A549 (cell line): ENCODE data around the gene RUFY1. TPM values are rescaled to one million over a fixed set of nuclear protein-coding genes. Genes with fewer than 3 reads are reported as not detected.
"Not testable (repeated sequence)": the region's sequence is repeated elsewhere in the genome, so short reads cannot be mapped to it uniquely, and the experiment has no call there.

Source experiments
- ATAC-seq, 2 experiments: fragments of 200-7000 bp in 1 of 2; fragments of >200 bp in 1 of 2; cut with Nextera tagmentation in 1 of 2; cut with Tn5 transposase in 1 of 2; 3 replicates each; pipeline versions ENCODE4 v1.8.0 to v1.9.1; 2018 to 2020; ENCODE audit warnings: mild to moderate bottlenecking in 1 of 2, moderate library complexity in 1 of 2
- CTCF ChIA-PET: fragments of 300-600 bp; sonication (Branson Sonifier 250); formaldehyde crosslinking; extraction: SDS; loops from one replicate; lab custom pipeline; 2021; ENCODE audit warnings: antibody characterized with exemption, inconsistent platforms; lab: Yijun Ruan, JAX
- POLR2A ChIA-PET: fragments of 350-600 bp; formaldehyde crosslinking; extraction: SDS; loops from one replicate; lab custom pipeline; 2021; ENCODE audit warnings: antibody characterized with exemption, inconsistent platforms; lab: Yijun Ruan, JAX
- DNase-seq, 2 experiments: peaks; one replicate each; pipeline versions ENCODE4 v3.0.0 to v3.0.0-alpha.2; 2011 to 2016; ENCODE audit warnings: low read depth in 1 of 2, low spot score in 1 of 2
- FAIRE-seq: peaks from 2 replicates; lab custom pipeline; 2011; peaks lifted over from hg19 to GRCh38; lab: Jason Lieb, UNC
- H3K27ac ChIP-seq, 2 experiments: fragments of >200 bp; sonication (Bioruptor Twin); formaldehyde crosslinking; 3 replicates each; pipeline ENCODE4 v1.5.1; 2016 to 2017
- H3K4me1 ChIP-seq: fragments of >200 bp; sonication (Bioruptor Twin); formaldehyde crosslinking; 3 replicates; pipeline ENCODE4 v1.6.1; 2016
- H3K4me2 ChIP-seq: fragments of >200 bp; sonication (Bioruptor Twin); formaldehyde crosslinking; 3 replicates; pipeline ENCODE4 v1.6.1; 2016
- H3K4me3 ChIP-seq: fragments of >200 bp; sonication (Bioruptor Twin); formaldehyde crosslinking; 3 replicates; pipeline ENCODE4 v1.5.1; 2016
- H3K9me3 ChIP-seq: fragments of >200 bp; sonication (Bioruptor Twin); formaldehyde crosslinking; 3 replicates; pipeline ENCODE4 v1.6.1; 2016
- WGBS: methylation state at CpG from one replicate; pipeline ENCODE4 v1.1.6; 2017; ENCODE audit errors: missing lambda C conversion rate; 5-methylcytosine and 5-hydroxymethylcytosine counted together
- polyA plus RNA-seq, 4 experiments: library from polyadenylated mRNA; depleted of rRNA in 3 of 4; stranded (reverse); fragments of >200 nt; fragmentation: RNase III in 1 of 4; extraction: RNeasy Plus Mini Kit Qiagen cat#74134 plus additional on column Dnase treatment in 1 of 4; gene quantifications; 2 replicates in 3 of 4; 3 replicates in 1 of 4; pipeline ENCODE4 v1.2.3, GENCODE V29; 2011 to 2017
- small RNA-seq, 6 experiments: library from RNA; depleted of rRNA; stranded (forward); fragments of <200 nt; gene quantifications; one replicate each; pipeline ENCODE3, GENCODE V24; 2012

The RUFY1 gene
- polyA plus RNA-seq, 2 of the 4 experiments (the other 2 are of a cell fraction) = 33.7 to 39.5 TPM

DNA sequence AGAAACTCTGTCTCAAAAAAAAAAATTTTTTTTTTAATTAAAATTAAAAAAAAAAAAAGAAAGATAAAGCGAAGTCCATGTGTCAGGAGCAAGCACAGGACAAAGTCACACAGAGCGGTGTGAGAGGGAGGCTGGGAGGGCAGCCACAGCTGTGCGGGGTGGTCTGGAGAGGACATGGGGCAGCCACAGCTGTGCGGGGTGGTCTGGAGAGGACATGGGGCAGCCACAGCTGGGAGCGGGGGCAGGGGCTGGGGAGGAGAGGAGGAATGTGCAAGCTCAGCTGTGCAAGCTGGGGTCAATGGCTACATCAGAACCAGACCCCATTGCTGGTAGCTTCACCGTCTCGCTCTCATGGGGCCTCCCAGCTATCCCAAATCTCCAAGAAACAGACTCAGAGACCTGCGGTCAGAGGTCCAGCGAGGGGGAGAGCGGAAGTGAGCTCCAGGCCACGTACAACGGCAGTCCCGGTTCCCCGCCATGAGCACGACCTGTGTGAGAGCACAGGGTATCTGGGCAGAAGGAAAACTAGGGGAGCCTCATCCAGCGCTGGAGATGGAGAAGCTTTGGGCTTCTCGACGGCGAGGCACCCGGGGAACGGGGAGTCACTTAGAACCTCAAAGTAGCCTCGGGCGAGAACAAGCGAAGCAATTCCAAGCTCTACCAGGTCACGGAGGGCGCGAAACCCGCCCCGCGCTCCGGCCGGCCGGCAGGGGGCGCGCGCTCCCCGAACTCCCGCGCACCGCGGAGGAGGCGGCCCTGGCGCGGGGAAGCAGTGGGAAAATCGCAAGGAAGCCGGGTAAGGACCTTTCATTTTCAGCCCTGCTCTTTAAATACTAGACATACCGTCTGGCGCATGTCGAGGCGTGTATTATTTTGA lies 107.2 kb downstream of the RUFY1 start:
- Histone ChIP-seq H3K4me2 (peak overlapping the region; percentile 47; the same call in 1 of the 3 replicates), H3K27ac (peak overlapping the region in 1 of 2 experiments; percentile 74; a peak in 2 of 6 replicates)
- CTCF ChIA-PET, H3K4me1 ChIP-seq, H3K4me3 ChIP-seq, DNase-seq, POLR2A ChIA-PET, H3K9me3 ChIP-seq, FAIRE-seq: not testable (repeated sequence)
- WGBS = 95% methylated on average over 3 of the region's 50 CpGs
- peak; percentile 96 to 98 for ATAC-seq

DNA sequence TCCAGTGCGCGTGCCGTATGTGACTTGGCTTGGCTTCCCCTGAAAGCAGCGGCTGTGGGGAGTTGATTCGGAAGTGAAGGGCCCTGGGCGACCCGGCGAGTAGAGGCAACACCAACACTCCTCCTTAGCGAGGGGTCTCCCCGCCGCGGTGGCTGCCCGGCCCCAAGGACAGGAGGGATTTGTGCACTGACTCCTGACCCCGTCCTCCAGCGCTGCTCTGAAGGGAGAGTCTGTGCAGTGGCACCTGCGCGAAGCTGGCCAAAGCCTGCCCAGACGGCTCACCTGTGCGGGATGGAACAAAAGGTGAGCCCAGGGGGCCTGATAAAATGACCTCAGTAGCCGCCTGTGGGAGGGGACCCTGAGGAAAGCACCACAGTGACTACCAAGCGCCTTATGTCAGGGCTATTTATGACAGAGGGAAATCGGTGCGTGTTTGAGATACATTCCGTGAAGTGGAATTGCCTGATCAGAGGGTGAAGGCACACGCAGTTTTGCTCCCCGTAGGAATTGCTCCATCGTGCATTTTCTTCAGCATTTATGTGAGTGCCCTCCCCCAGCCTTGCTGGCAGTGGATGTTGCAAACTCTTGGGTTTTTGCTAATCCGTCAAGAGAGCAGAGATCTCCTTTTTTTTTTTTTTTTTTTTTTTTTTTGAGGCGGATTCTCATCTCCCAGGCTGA lies 108.0 kb downstream of the RUFY1 start:
- H3K4me1 ChIP-seq, DNase-seq, H3K9me3 ChIP-seq, FAIRE-seq: not testable (repeated sequence)
- WGBS = 31% methylated on average over 9 of the region's 29 CpGs
- CTCF ChIA-PET = interaction anchor here (0.7 kb wide), 1 partner anchor 74 kb away, joined by 4 read pairs; the partner anchor contains the start of gene MAML1
- peak overlapping the region; percentile 53 for H3K4me3 ChIP-seq
- peak overlapping the region; percentile 54 to 83; a peak in 4 of 6 replicates for H3K27ac ChIP-seq
- POLR2A ChIA-PET = interaction anchor here (0.6 to 0.7 kb wide), 2 partner anchors 13 to 99 kb away, joined by 3 read pairs; no protein-coding TSS in a partner anchor
- peak; percentile 75 to 78 for ATAC-seq
- H3K4me2 ChIP-seq = peak overlapping the region; percentile 88

Small RNAs within 50 kb of the gene (small RNA-seq; reads per million reads assigned to genes)
- 0 reads per million in 6 experiments for gene AC136628.3
- gene RF00017 = 0 reads per million in 6 experiments

Other genes with a start within 250 kb of the RUFY1 start
- 0.03 TPM in 1 of 2 replicates, not detected in the other for gene ADAMTS2, start 205.1 kb upstream of the RUFY1 start, polyA plus RNA-seq (2011; rRNA removed)
- 0.03 TPM in 1 of 3 replicates, not detected in the others for gene ADAMTS2, start 205.1 kb upstream of the RUFY1 start, polyA plus RNA-seq (2017; fragmentation: RNase III; extraction: RNeasy Plus Mini Kit Qiagen cat#74134 plus additional on column Dnase treatment)
- gene HNRNPH1, start 73.1 kb downstream of the RUFY1 start, polyA plus RNA-seq (2011; rRNA removed) = 511 and 688 TPM in 2 replicates
- 1,576 to 1,720 TPM (median 1,580 TPM) in 3 replicates for gene HNRNPH1, start 73.1 kb downstream of the RUFY1 start, polyA plus RNA-seq (2017; fragmentation: RNase III; extraction: RNeasy Plus Mini Kit Qiagen cat#74134 plus additional on column Dnase treatment)
- not detected in 2 replicates for gene CBY3, start 130.5 kb downstream of the RUFY1 start, polyA plus RNA-seq (2011; rRNA removed)
- gene CBY3, start 130.5 kb downstream of the RUFY1 start, polyA plus RNA-seq (2017; fragmentation: RNase III; extraction: RNeasy Plus Mini Kit Qiagen cat#74134 plus additional on column Dnase treatment) = not detected in 3 replicates
- 1,000 and 1,241 TPM in 2 replicates for gene CANX, start 148.4 kb downstream of the RUFY1 start, polyA plus RNA-seq (2011; rRNA removed)
- gene CANX, start 148.4 kb downstream of the RUFY1 start, polyA plus RNA-seq (2017; fragmentation: RNase III; extraction: RNeasy Plus Mini Kit Qiagen cat#74134 plus additional on column Dnase treatment) = 364 to 433 TPM (median 402 TPM) in 3 replicates
- gene MAML1, start 182.3 kb downstream of the RUFY1 start, polyA plus RNA-seq (2011; rRNA removed) = 6.9 and 10.9 TPM in 2 replicates
- gene MAML1, start 182.3 kb downstream of the RUFY1 start, polyA plus RNA-seq (2017; fragmentation: RNase III; extraction: RNeasy Plus Mini Kit Qiagen cat#74134 plus additional on column Dnase treatment) = 11.0 to 12.0 TPM (median 11.4 TPM) in 3 replicates
- gene LTC4S, start 243.4 kb downstream of the RUFY1 start, polyA plus RNA-seq (2011; rRNA removed) = not detected in 2 replicates
- gene LTC4S, start 243.4 kb downstream of the RUFY1 start, polyA plus RNA-seq (2017; fragmentation: RNase III; extraction: RNeasy Plus Mini Kit Qiagen cat#74134 plus additional on column Dnase treatment) = 0.26 TPM in 1 of 3 replicates, not detected in the others